Measurements from ENCODE around the gene FN1. TPM values are rescaled to one million over a fixed set of nuclear protein-coding genes. Genes with fewer than 3 reads are reported as not detected.

The FN1 gene
- total and polyA plus RNA-seq, 2 donors (not counting 1 experiment from before 2014, with no cell fraction given): 0.05 TPM; not detected in 1

DNA sequence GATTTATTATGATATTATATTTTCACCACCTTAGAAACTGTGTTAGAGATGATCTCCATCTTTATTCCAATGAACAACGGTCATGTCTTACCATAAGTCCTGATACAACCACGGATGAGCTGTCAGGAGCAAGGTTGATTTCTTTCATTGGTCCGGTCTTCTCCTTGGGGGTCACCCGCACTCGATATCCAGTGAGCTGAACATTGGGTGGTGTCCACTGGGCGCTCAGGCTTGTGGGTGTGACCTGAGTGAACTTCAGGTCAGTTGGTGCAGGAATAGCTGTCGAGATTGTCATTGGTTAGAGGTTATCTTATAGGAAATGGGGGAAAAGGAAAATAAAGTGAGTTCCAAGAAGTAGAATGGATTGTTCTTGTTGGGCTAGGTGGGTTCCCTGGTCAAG is 56.8 kb downstream of the FN1 start:
- ChIA-PET CTCF (no interaction called here), POLR2A (no interaction called here)
- ATAC-seq (ENCODE audit: low read depth) (no peak), DNase-seq (no peak)
- no peaks in the 10 kb centered on the region for H3K79me2 ChIP-seq (ENCODE audit: control insufficient read depth, insufficient read depth, low read length)
- H3K4me3 ChIP-seq (ENCODE audit: control extremely low read depth in 1 of 5, extremely low read depth in 1 of 5, insufficient read depth in 1 of 5, low read depth in 2 of 5, low read length in 4 of 5): no peak overlapping the region
- Mint-ChIP-seq H3K27me3 (no peaks in the 10 kb centered on the region), H3K9me3 (ENCODE audit: insufficient read depth) (peaks cover 5% of the 10 kb centered on the region), H3K4me3 (no peak overlapping the region), H3K4me1 (no peaks in the 10 kb centered on the region), H3K27ac (no peak overlapping the region)
- H3K27me3 ChIP-seq (replicated peaks in 1 of 4; ENCODE audit: control extremely low read depth in 1 of 4, control insufficient read depth in 3 of 4, insufficient read depth in 4 of 4, low read length in 3 of 4): no peaks in the 10 kb centered on the region
- H3K9me3 ChIP-seq (ENCODE audit: control extremely low read depth in 1 of 3, control insufficient read depth in 2 of 3, insufficient read depth in 1 of 3, low read length in 2 of 3): no peaks in the 10 kb centered on the region
- WGBS (ENCODE audit: insufficient coverage): 93% methylated on average over 5 of the region's 7 CpGs
- no peak overlapping the region for H3K4me2 ChIP-seq (replicated peaks; ENCODE audit: low read depth, low read length, poor library complexity, severe bottlenecking)
- intact Hi-C loops (cut with micrococcal nuclease): no loop called here
- H4K20me1 ChIP-seq (ENCODE audit: control insufficient read depth, insufficient read depth, low read length, poor library complexity, severe bottlenecking): no peaks in the 10 kb centered on the region
- H3K9ac ChIP-seq (ENCODE audit: low read length): no peak overlapping the region
- H3K4me1 ChIP-seq (ENCODE audit: control insufficient read depth in 2 of 2, insufficient read depth in 2 of 2, low read length in 2 of 2): no peaks in the 10 kb centered on the region
- H3K27ac ChIP-seq (ENCODE audit: low read length in 2 of 2): no peak overlapping the region
- no peak for TF ChIP-seq EZH2 (IDR thresholded peaks at IDR 0.05; ENCODE audit: borderline replicate concordance, insufficient read depth, low read depth, low read length, poor library complexity, severe bottlenecking)
- TF ChIP-seq, protein P1, sequence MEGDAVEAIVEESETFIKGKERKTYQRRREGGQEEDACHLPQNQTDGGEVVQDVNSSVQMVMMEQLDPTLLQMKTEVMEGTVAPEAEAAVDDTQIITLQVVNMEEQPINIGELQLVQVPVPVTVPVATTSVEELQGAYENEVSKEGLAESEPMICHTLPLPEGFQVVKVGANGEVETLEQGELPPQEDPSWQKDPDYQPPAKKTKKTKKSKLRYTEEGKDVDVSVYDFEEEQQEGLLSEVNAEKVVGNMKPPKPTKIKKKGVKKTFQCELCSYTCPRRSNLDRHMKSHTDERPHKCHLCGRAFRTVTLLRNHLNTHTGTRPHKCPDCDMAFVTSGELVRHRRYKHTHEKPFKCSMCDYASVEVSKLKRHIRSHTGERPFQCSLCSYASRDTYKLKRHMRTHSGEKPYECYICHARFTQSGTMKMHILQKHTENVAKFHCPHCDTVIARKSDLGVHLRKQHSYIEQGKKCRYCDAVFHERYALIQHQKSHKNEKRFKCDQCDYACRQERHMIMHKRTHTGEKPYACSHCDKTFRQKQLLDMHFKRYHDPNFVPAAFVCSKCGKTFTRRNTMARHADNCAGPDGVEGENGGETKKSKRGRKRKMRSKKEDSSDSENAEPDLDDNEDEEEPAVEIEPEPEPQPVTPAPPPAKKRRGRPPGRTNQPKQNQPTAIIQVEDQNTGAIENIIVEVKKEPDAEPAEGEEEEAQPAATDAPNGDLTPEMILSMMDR (IDR thresholded peaks at IDR 0.05): no peak
- no peaks in the 10 kb centered on the region for H3K36me3 ChIP-seq (replicated peaks in 1 of 2; ENCODE audit: control extremely low read depth in 1 of 2, control insufficient read depth in 1 of 2, extremely low read depth in 1 of 2, insufficient read depth in 2 of 2, low read length in 1 of 2)
- no peak overlapping the region for H2AFZ ChIP-seq (ENCODE audit: insufficient read depth, low read depth, low read length, poor library complexity, severe bottlenecking)

DNA sequence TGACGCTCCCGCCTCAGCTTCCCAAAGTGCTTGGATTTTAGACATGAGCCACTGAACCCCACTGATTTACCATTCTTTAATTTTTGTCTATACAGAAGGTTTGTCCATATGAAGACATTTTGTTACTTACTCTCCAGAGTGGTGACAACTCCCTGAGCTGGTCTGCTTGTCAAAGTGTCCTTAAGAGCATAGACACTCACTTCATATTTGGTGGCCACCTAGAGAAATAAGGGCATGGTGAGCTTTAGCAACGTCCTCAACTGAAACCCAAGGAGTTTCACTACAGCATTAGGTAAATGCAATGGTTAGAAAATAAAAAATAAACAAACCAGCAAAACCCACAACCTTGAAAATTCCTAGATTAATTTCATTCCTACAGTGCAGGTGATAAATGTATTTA is 57.8 kb downstream of the FN1 start:
- DNase-seq (no peak), ATAC-seq (ENCODE audit: low read depth) (no peak)
- no CpG with 5 or more reads among the region's 3 CpGs for WGBS (ENCODE audit: insufficient coverage)
- no peaks in the 10 kb centered on the region for H3K4me1 Mint-ChIP-seq
- H3K4me3 ChIP-seq (ENCODE audit: control extremely low read depth in 1 of 5, extremely low read depth in 1 of 5, insufficient read depth in 1 of 5, low read depth in 2 of 5, low read length in 4 of 5): no peak overlapping the region
- H3K27me3 Mint-ChIP-seq: no peaks in the 10 kb centered on the region
- no peak for TF ChIP-seq EZH2 (IDR thresholded peaks at IDR 0.05; ENCODE audit: borderline replicate concordance, insufficient read depth, low read depth, low read length, poor library complexity, severe bottlenecking)
- TF ChIP-seq, protein P1 (IDR thresholded peaks at IDR 0.05): no peak
- H3K36me3 ChIP-seq (replicated peaks in 1 of 2; ENCODE audit: control extremely low read depth in 1 of 2, control insufficient read depth in 1 of 2, extremely low read depth in 1 of 2, insufficient read depth in 2 of 2, low read length in 1 of 2): no peaks in the 10 kb centered on the region
- H2AFZ ChIP-seq (ENCODE audit: insufficient read depth, low read depth, low read length, poor library complexity, severe bottlenecking): no peak overlapping the region
- no peaks in the 10 kb centered on the region for H3K9me3 ChIP-seq (ENCODE audit: control extremely low read depth in 1 of 3, control insufficient read depth in 2 of 3, insufficient read depth in 1 of 3, low read length in 2 of 3)
- H3K79me2 ChIP-seq (ENCODE audit: control insufficient read depth, insufficient read depth, low read length): no peaks in the 10 kb centered on the region
- no peak overlapping the region for H3K4me3 Mint-ChIP-seq
- no peaks in the 10 kb centered on the region for H4K20me1 ChIP-seq (ENCODE audit: control insufficient read depth, insufficient read depth, low read length, poor library complexity, severe bottlenecking)
- no peak overlapping the region for H3K4me2 ChIP-seq (replicated peaks; ENCODE audit: low read depth, low read length, poor library complexity, severe bottlenecking)
- ChIA-PET POLR2A (no interaction called here), CTCF (no interaction called here)
- no peak overlapping the region for H3K27ac ChIP-seq (ENCODE audit: low read length in 2 of 2)
- peaks cover 5% of the 10 kb centered on the region for H3K9me3 Mint-ChIP-seq (ENCODE audit: insufficient read depth)
- H3K9ac ChIP-seq (ENCODE audit: low read length): no peak overlapping the region
- H3K27ac Mint-ChIP-seq: no peak overlapping the region
- intact Hi-C loops (cut with micrococcal nuclease): no loop called here
- H3K27me3 ChIP-seq (replicated peaks in 1 of 4; ENCODE audit: control extremely low read depth in 1 of 4, control insufficient read depth in 3 of 4, insufficient read depth in 4 of 4, low read length in 3 of 4): no peaks in the 10 kb centered on the region
- no peaks in the 10 kb centered on the region for H3K4me1 ChIP-seq (ENCODE audit: control insufficient read depth in 2 of 2, insufficient read depth in 2 of 2, low read length in 2 of 2)
